ENCODE measurements around the gene SPATS2.

The SPATS2 gene

DNA sequence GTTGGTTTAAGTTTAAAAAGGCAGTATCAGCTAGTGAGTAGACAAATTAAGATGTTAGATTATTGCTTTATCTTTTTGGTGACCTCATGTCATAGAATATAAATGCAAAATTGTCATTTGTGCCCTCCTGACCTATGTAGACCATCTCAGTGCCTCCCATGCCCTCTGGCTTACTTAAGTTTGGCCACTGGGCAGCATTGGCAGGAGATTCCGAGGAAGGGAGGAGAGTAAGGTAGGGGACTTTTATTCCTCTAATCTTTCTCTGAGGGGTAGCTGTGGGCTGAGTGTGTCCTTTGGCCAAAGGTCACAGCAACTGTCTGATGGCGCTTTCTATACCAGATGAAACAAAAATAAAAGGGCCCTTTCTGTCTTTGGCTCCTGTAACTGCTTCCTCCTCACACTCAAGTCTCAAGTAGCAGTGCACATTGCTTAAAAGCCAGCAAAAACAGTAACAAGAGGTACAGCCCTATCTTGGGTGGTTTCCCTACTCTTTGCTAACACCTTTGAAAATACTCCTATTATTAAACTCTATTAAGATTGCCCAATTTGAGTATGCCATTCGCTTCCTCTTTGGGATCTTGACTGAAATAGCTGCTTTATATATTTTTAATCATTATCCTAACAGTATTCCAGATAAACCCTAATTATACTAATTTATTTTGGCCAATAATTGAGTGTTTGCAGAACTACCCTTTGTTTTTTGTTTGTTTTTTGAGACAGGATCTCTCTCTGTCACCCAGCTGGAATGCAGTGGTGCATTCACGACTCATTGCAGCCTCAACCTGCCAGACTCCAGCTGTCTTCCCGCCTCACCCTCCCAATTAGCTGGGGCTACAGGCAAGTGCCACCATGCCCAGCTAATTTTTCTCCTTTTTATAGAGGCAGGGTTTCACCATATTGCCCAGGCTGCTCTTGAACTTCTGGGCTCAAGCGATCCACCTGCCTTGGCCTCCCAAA, 115.1 kb downstream of the SPATS2 start:
- H3K27me3 ChIP-seq (ENCODE audit: low read length): no peaks in the 10 kb centered on the region
- no peaks in the 10 kb centered on the region for H3F3A ChIP-seq (ENCODE audit: insufficient read depth)
- no peaks in the 10 kb centered on the region for H3K36me3 ChIP-seq (ENCODE audit: low read length)
- H3K79me2 ChIP-seq (ENCODE audit: insufficient read depth, low read length): no peaks in the 10 kb centered on the region; the same call in 1 of the 2 replicates
- TF ChIP-seq, protein P1, sequence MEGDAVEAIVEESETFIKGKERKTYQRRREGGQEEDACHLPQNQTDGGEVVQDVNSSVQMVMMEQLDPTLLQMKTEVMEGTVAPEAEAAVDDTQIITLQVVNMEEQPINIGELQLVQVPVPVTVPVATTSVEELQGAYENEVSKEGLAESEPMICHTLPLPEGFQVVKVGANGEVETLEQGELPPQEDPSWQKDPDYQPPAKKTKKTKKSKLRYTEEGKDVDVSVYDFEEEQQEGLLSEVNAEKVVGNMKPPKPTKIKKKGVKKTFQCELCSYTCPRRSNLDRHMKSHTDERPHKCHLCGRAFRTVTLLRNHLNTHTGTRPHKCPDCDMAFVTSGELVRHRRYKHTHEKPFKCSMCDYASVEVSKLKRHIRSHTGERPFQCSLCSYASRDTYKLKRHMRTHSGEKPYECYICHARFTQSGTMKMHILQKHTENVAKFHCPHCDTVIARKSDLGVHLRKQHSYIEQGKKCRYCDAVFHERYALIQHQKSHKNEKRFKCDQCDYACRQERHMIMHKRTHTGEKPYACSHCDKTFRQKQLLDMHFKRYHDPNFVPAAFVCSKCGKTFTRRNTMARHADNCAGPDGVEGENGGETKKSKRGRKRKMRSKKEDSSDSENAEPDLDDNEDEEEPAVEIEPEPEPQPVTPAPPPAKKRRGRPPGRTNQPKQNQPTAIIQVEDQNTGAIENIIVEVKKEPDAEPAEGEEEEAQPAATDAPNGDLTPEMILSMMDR (IDR thresholded peaks at IDR 0.05; ENCODE audit: insufficient read depth, low read length, poor library complexity, severe bottlenecking): no peak
- no peak for TF ChIP-seq EZH2phosphoT487 (conservative IDR thresholded peaks at IDR 0.05; ENCODE audit: low read length)
- H2AFZ ChIP-seq (ENCODE audit: low read depth, low read length, severe bottlenecking): no peak overlapping the region
- H3K27ac ChIP-seq (ENCODE audit: low read depth, low read length): no peak overlapping the region
- H3K4me2 ChIP-seq (ENCODE audit: low read depth, low read length, poor library complexity, severe bottlenecking): no peak overlapping the region
- H3K9me2 ChIP-seq (replicated peaks; ENCODE audit: insufficient read depth, low read length): no peaks in the 10 kb centered on the region
- H3K9me3 ChIP-seq (ENCODE audit: insufficient read depth, low read length): no peaks in the 10 kb centered on the region
- no peaks in the 10 kb centered on the region for H4K20me1 ChIP-seq (ENCODE audit: low read depth, low read length)
- H3K4me3 ChIP-seq (ENCODE audit: insufficient read depth, low read length, poor library complexity, severe bottlenecking): no peak overlapping the region
- H3K9ac ChIP-seq (ENCODE audit: low read length): no peak overlapping the region

DNA sequence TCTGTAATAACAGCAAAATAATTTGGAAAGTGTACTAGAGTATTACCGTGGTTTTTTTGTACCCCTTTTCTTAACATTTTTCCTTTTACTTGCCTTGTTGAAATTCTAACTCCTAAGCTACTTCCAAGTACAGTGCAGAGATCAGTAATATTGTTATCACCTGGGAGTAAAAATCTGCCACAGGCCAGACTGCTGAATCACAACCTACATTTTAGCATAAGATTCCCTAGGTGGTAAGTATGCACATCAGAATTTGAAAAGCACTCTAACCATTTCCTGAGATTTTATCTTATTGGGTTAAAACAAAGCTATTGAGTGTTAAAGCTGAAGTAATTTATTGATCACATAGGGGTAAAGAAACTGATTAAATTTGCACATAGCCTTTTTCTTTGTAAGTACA, 116.4 kb downstream of the SPATS2 start:
- Histone ChIP-seq H3K36me3 (ENCODE audit: low read length) (no peaks in the 10 kb centered on the region), H3K27ac (ENCODE audit: low read depth, low read length) (no peak overlapping the region), H4K20me1 (ENCODE audit: low read depth, low read length) (no peaks in the 10 kb centered on the region), H3K9me3 (ENCODE audit: insufficient read depth, low read length) (no peaks in the 10 kb centered on the region), H3K9me2 (replicated peaks; ENCODE audit: insufficient read depth, low read length) (no peaks in the 10 kb centered on the region), H3K79me2 (ENCODE audit: insufficient read depth, low read length) (no peaks in the 10 kb centered on the region; the same call in 1 of the 2 replicates), H3F3A (ENCODE audit: insufficient read depth) (no peaks in the 10 kb centered on the region), H3K4me2 (ENCODE audit: low read depth, low read length, poor library complexity, severe bottlenecking) (no peak overlapping the region), H3K4me3 (ENCODE audit: insufficient read depth, low read length, poor library complexity, severe bottlenecking) (no peak overlapping the region), H3K9ac (ENCODE audit: low read length) (no peak overlapping the region), H3K27me3 (ENCODE audit: low read length) (no peaks in the 10 kb centered on the region), H2AFZ (ENCODE audit: low read depth, low read length, severe bottlenecking) (no peak overlapping the region)
- no peak for TF ChIP-seq EZH2phosphoT487 (conservative IDR thresholded peaks at IDR 0.05; ENCODE audit: low read length)
- TF ChIP-seq, protein P1 (IDR thresholded peaks at IDR 0.05; ENCODE audit: insufficient read depth, low read length, poor library complexity, severe bottlenecking): no peak

DNA sequence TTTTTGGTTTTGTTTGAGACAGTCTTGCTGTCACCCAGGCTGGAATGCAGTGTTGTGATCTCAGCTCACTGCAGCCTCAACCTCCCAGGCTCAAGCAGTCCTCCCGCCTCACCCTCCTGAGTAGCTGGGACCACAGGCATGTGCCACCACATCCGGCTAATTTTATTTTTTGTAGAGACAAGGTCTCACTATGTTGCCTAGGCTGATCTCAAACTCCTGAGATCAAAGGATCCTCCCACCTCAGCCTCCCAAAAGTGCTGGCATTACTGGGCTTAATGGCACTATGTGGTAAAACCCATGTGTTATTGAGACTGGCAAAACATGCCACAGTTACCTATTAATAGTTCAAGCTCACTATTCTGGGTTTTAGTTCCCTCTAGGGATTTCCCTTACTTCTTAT, 120.3 kb downstream of the SPATS2 start:
- H3K9ac ChIP-seq (ENCODE audit: low read length): no peak overlapping the region

More for the DNA sequence above, 120.3 kb downstream of the SPATS2 start:
- no peak overlapping the region for H3K4me3 ChIP-seq (ENCODE audit: insufficient read depth, low read length, poor library complexity, severe bottlenecking)
- H3K4me2 ChIP-seq (ENCODE audit: low read depth, low read length, poor library complexity, severe bottlenecking): no peak overlapping the region
- TF ChIP-seq, protein P1 (IDR thresholded peaks at IDR 0.05; ENCODE audit: insufficient read depth, low read length, poor library complexity, severe bottlenecking): no peak
- TF ChIP-seq EZH2phosphoT487 (conservative IDR thresholded peaks at IDR 0.05; ENCODE audit: low read length): no peak
- H3K9me2 ChIP-seq (replicated peaks; ENCODE audit: insufficient read depth, low read length): no peaks in the 10 kb centered on the region
- H3K79me2 ChIP-seq (ENCODE audit: insufficient read depth, low read length): no peaks in the 10 kb centered on the region
- peaks cover 5% of the 10 kb centered on the region; the same call in 1 of the 2 replicates for H3K36me3 ChIP-seq (ENCODE audit: low read length)
- H3K27me3 ChIP-seq (ENCODE audit: low read length): no peaks in the 10 kb centered on the region
- 0 out of 2 replicates have a peak, but pooled peaks cover 4% of the 10 kb centered on the region for H3F3A ChIP-seq (ENCODE audit: insufficient read depth)
- no peaks in the 10 kb centered on the region for H3K9me3 ChIP-seq (ENCODE audit: insufficient read depth, low read length)
- no peaks in the 10 kb centered on the region for H4K20me1 ChIP-seq (ENCODE audit: low read depth, low read length)
- H3K27ac ChIP-seq (ENCODE audit: low read depth, low read length): no peak overlapping the region
- H2AFZ ChIP-seq (ENCODE audit: low read depth, low read length, severe bottlenecking): no peak overlapping the region

Measured in SU-DHL-6 (cell line).